Hepatocyte (in vitro differentiated cells): ENCODE results near the gene KIRREL3. TPM values are rescaled to one million over a fixed set of nuclear protein-coding genes. Genes with fewer than 3 reads are reported as not detected.

Source experiments
- DNase-seq: peaks from one replicate; pipeline ENCODE4 v3.0.0-alpha.2; 2016; ENCODE audit warnings: low spot score
- H2AFZ ChIP-seq: fragments of 200-600 bp; sonication (generic); 2 replicates; pipeline ENCODE4 v1.6.0; 2016; ENCODE audit warnings: antibody characterized with exemption, mild to moderate bottlenecking
- H3K27ac ChIP-seq: fragments of 200-600 bp; sonication (generic); 2 replicates; pipeline ENCODE4 v1.5.1; 2016; ENCODE audit warnings: mild to moderate bottlenecking
- H3K27me3 ChIP-seq: fragments of 200-600 bp; sonication (generic); 2 replicates; pipeline ENCODE4 v1.6.1; 2016
- H3K36me3 ChIP-seq: fragments of 200-600 bp; sonication (generic); replicated peaks from 2 replicates; pipeline ENCODE4 v1.5.1; 2016; ENCODE audit warnings: low read depth; ENCODE audit not compliant: insufficient read depth
- H3K4me1 ChIP-seq: fragments of 200-600 bp; sonication (generic); 2 replicates; pipeline ENCODE4 v1.5.1; 2016; ENCODE audit warnings: mild to moderate bottlenecking, moderate library complexity; ENCODE audit not compliant: insufficient read depth
- H3K4me2 ChIP-seq: fragments of 200-600 bp; sonication (generic); 2 replicates; pipeline ENCODE4 v1.6.0; 2016
- H3K4me3 ChIP-seq: fragments of 200-600 bp; sonication (generic); 2 replicates; pipeline ENCODE4 v1.5.1; 2016; ENCODE audit warnings: mild to moderate bottlenecking
- H3K79me2 ChIP-seq: fragments of 200-600 bp; sonication (generic); 2 replicates; pipeline ENCODE4 v1.6.0; 2017; ENCODE audit warnings: mild to moderate bottlenecking
- H3K9me2 ChIP-seq: fragments of 200-600 bp; sonication (generic); replicated peaks from 2 replicates; pipeline ENCODE4 v1.6.0; 2017; ENCODE audit warnings: mild to moderate bottlenecking; ENCODE audit not compliant: insufficient read depth
- H3K9me3 ChIP-seq: fragments of 200-600 bp; sonication (generic); 2 replicates; pipeline ENCODE4 v1.5.1; 2016; ENCODE audit warnings: low read depth, mild to moderate bottlenecking
- H4K20me1 ChIP-seq: fragments of 200-600 bp; sonication (generic); 2 replicates; pipeline ENCODE4 v1.6.0; 2016; ENCODE audit warnings: mild to moderate bottlenecking; ENCODE audit not compliant: insufficient read depth, poor library complexity, severe bottlenecking
- CTCF ChIP-seq: fragments of 200-600 bp; sonication (generic); IDR thresholded peaks from 2 replicates; pipeline ENCODE4 v1.5.1; 2016; ENCODE audit warnings: antibody characterized with exemption, mild to moderate bottlenecking; ENCODE audit not compliant: poor library complexity
- EZH2 ChIP-seq: fragments of 200-600 bp; sonication (generic); IDR thresholded peaks from 2 replicates; pipeline ENCODE4 v1.6.1; 2016; ENCODE audit warnings: antibody characterized with exemption, mild to moderate bottlenecking, borderline replicate concordance
- EZH2phosphoT487 ChIP-seq: fragments of 200-600 bp; sonication (generic); IDR thresholded peaks from one replicate; pipeline ENCODE4 v1.6.1; 2018; ENCODE audit warnings: antibody characterized with exemption, mild to moderate bottlenecking, low read depth, moderate library complexity; ENCODE audit not compliant: unreplicated experiment, severe bottlenecking
- WGBS: methylation state at CpG from one replicate; pipeline ENCODE4 v1.1.6; 2016; ENCODE audit warnings: low lambda C conversion rate; ENCODE audit errors: missing lambda C conversion rate; 5-methylcytosine and 5-hydroxymethylcytosine counted together
- polyA plus RNA-seq: library from polyadenylated mRNA; unstranded; fragments of >200 nt; fragmentation: Nextera tagmentation; extraction: Ambion mirVana; gene quantifications from 2 replicates; pipeline ENCODE4 v1.2.1, GENCODE V29; 2016
- total RNA-seq: library from RNA; depleted of rRNA; stranded (reverse); fragments of >200 nt; gene quantifications from 2 replicates; pipeline ENCODE4 v1.2.3, GENCODE V29; 2014

The KIRREL3 gene
- total and polyA plus RNA-seq, 2 experiments from 2014 or later: 0.33 to 0.86 TPM

- no peak overlapping the region for H3K4me2 ChIP-seq
- TF ChIP-seq EZH2 (no peak), CTCF (no peak), EZH2phosphoT487 (no peak)
- H3K4me3 ChIP-seq: no peak overlapping the region
Measured at GRCh38 chr11:126700768-126701519, 299.6 kb downstream of the KIRREL3 start.

DNA sequence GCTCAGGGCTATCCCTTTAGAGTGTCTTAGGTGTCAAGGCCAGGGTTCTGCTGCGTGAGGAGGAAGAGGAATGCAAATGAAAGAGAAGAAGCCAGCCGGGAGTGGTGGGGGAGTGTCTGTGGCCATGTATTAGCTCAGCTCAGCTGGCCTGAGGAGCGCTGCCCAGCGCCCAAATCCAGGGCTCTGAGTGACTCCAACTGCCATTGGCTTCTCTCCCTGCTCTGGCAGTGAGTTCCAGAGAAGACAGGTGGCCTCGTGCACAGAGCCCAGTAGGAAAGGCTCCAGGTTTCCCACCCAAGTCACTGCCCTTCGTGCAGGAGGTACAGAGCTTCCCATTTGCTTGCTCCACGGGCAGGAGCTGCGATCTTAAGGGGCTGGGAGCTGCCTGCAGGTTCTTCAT lies 302.0 kb downstream of the KIRREL3 start:
- Histone ChIP-seq H3K27ac (no peak overlapping the region), H3K79me2 (no peaks in the 10 kb centered on the region), H3K4me1 (no peaks in the 10 kb centered on the region), H3K9me3 (no peaks in the 10 kb centered on the region), H3K4me2 (no peak overlapping the region), H3K36me3 (no peaks in the 10 kb centered on the region), H3K4me3 (no peak overlapping the region), H3K27me3 (peaks cover 6% of the 10 kb centered on the region), H4K20me1 (no peaks in the 10 kb centered on the region), H3K9me2 (no peaks in the 10 kb centered on the region), H2AFZ (no peak overlapping the region)
- no peak for TF ChIP-seq EZH2
- no peak for TF ChIP-seq CTCF
- no peak for TF ChIP-seq EZH2phosphoT487
- DNase-seq: no peak
- 63% methylated on average over 8 of the region's 8 CpGs for WGBS

More at GRCh38 chr11:126700768-126701519, 299.6 kb downstream of the KIRREL3 start:
- no peak for DNase-seq
- H3K9me2 ChIP-seq: no peaks in the 10 kb centered on the region
- no peaks in the 10 kb centered on the region for H4K20me1 ChIP-seq
- no peaks in the 10 kb centered on the region for H3K36me3 ChIP-seq
- WGBS: 89% methylated on average over 9 of the region's 9 CpGs
- H2AFZ ChIP-seq: no peak overlapping the region
- no peaks in the 10 kb centered on the region for H3K4me1 ChIP-seq
- H3K27ac ChIP-seq: no peak overlapping the region
- H3K27me3 ChIP-seq: peaks cover 6% of the 10 kb centered on the region
- no peaks in the 10 kb centered on the region for H3K9me3 ChIP-seq
- H3K79me2 ChIP-seq: no peaks in the 10 kb centered on the region

GRCh38 chr11:126697936-126698335 lies 302.6 kb downstream of the KIRREL3 start:
- Histone ChIP-seq H3K36me3 (no peaks in the 10 kb centered on the region), H3K4me3 (no peak overlapping the region), H3K9me3 (no peaks in the 10 kb centered on the region), H2AFZ (no peak overlapping the region), H3K9me2 (no peaks in the 10 kb centered on the region), H3K4me1 (no peaks in the 10 kb centered on the region), H3K79me2 (no peaks in the 10 kb centered on the region), H3K4me2 (no peak overlapping the region), H3K27ac (no peak overlapping the region), H3K27me3 (peaks cover 6% of the 10 kb centered on the region), H4K20me1 (no peaks in the 10 kb centered on the region)
- 79% methylated on average over 6 of the region's 6 CpGs for WGBS
- no peak for TF ChIP-seq CTCF
- TF ChIP-seq EZH2: no peak
- no peak for TF ChIP-seq EZH2phosphoT487
- DNase-seq: no peak
